MCF 10A (cell line): ENCODE results near the gene PAX1. TPM values are rescaled to one million over a fixed set of nuclear protein-coding genes. Genes with fewer than 3 reads are reported as not detected.

Experiments
- BruUV-seq: library from RNA; stranded (reverse); fragments of 400-500 nt; replicated peaks from 2 replicates; lab custom pipeline; 2021; lab: Mats Ljungman, UMichigan
- CTCF ChIA-PET: fragments of 300-600 bp; sonication (Branson Sonifier 250); formaldehyde crosslinking; extraction: SDS; loops from one replicate; lab custom pipeline; 2021; ENCODE audit warnings: antibody characterized with exemption, inconsistent platforms; lab: Yijun Ruan, JAX
- POLR2A ChIA-PET: fragments of 300-600, 350-650 bp; sonication (Branson Sonifier 250); formaldehyde crosslinking; extraction: SDS; loops from one replicate; lab custom pipeline; 2020; ENCODE audit warnings: antibody characterized with exemption, inconsistent platforms; lab: Yijun Ruan, JAX
- DNase-seq: peaks from one replicate; pipeline ENCODE4 v3.0.0-alpha.2; 2018; ENCODE audit not compliant: unreplicated experiment
- H3K27ac Mint-ChIP-seq: one replicate; pipeline ENCODE4 v1.8.0; 2022; ENCODE audit warnings: mild to moderate bottlenecking, low read depth, mixed read lengths; ENCODE audit not compliant: unreplicated experiment
- H3K27me3 Mint-ChIP-seq: one replicate; pipeline ENCODE4 v1.8.0; 2022; ENCODE audit warnings: mixed read lengths; ENCODE audit not compliant: insufficient read depth, unreplicated experiment
- H3K36me3 Mint-ChIP-seq: one replicate; pipeline ENCODE4 v1.8.0; 2022; ENCODE audit warnings: mild to moderate bottlenecking, moderate library complexity, mixed read lengths; ENCODE audit not compliant: insufficient read depth, unreplicated experiment
- H3K4me1 Mint-ChIP-seq: one replicate; pipeline ENCODE4 v1.8.0; 2022; ENCODE audit warnings: mixed read lengths; ENCODE audit not compliant: insufficient read depth, unreplicated experiment
- H3K4me3 Mint-ChIP-seq: one replicate; pipeline ENCODE4 v1.8.0; 2022; ENCODE audit warnings: mild to moderate bottlenecking, moderate library complexity, mixed read lengths; ENCODE audit not compliant: unreplicated experiment
- H3K9me3 Mint-ChIP-seq: one replicate; pipeline ENCODE4 v1.8.0; 2022; ENCODE audit warnings: mixed read lengths; ENCODE audit not compliant: unreplicated experiment
- CTCF ChIP-seq: fragments of 200-600 bp; IDR thresholded peaks from one replicate; pipeline ENCODE4 v1.8.0; 2022; ENCODE audit warnings: antibody characterized with exemption, mild to moderate bottlenecking; ENCODE audit not compliant: unreplicated experiment
- intact Hi-C: fragments of 100-400 bp; cut with micrococcal nuclease; formaldehyde crosslinking; loops from 2 replicates; pipeline ENCODE4 v1.14.1; 2022
- total RNA-seq: library from RNA; stranded (reverse); gene quantifications from 2 replicates; pipeline ENCODE4 v1.2.3, GENCODE V29; 2022

The PAX1 gene
- total RNA-seq, 1 experiment from 2014 or later: not detected

- Mint-ChIP-seq H3K4me1 (no peaks in the 10 kb centered on the region), H3K36me3 (no peaks in the 10 kb centered on the region), H3K27me3 (peaks cover 76% of the 10 kb centered on the region), H3K9me3 (no peaks in the 10 kb centered on the region), H3K27ac (no peak overlapping the region), H3K4me3 (no peak overlapping the region)
- TF ChIP-seq CTCF: no peak
- ChIA-PET POLR2A (interaction anchor here (1.0 kb wide), 1 partner anchor 12 kb away, joined by 5 read pairs; no protein-coding TSS in a partner anchor), CTCF (interaction anchor here (1.2 to 1.8 kb wide), 3 partner anchors 11 to 869 kb away, joined by 4 to 10 read pairs (median 5); no protein-coding TSS in a partner anchor)
- no peak for DNase-seq
- no TSS peak for BruUV-seq
- intact Hi-C loops: no loop called here
Measured at GRCh38 chr20:21706261-21707195, 1.1 kb downstream of the PAX1 start.

- CTCF ChIA-PET: interaction anchor here (1.3 to 1.8 kb wide), 2 partner anchors 10 to 12 kb away, joined by 5 to 10 read pairs; no protein-coding TSS in a partner anchor
- Mint-ChIP-seq H3K4me1 (no peaks in the 10 kb centered on the region), H3K4me3 (no peak overlapping the region), H3K36me3 (no peaks in the 10 kb centered on the region), H3K9me3 (no peaks in the 10 kb centered on the region), H3K27ac (no peak overlapping the region), H3K27me3 (peaks cover 74% of the 10 kb centered on the region)
- no TSS peak for BruUV-seq
- intact Hi-C loops: no loop called here
- no peak for TF ChIP-seq CTCF
- POLR2A ChIA-PET: no interaction called here
- DNase-seq: no peak
Measured at GRCh38 chr20:21707267-21707666, 1.8 kb downstream of the PAX1 start.

- no peak overlapping the region for H3K27ac Mint-ChIP-seq
- peaks cover 83% of the 10 kb centered on the region for H3K27me3 Mint-ChIP-seq
- no peak for DNase-seq
- ChIA-PET CTCF (interaction anchor here (0.5 to 1.8 kb wide), 5 partner anchors 9 to 397 kb away, joined by 3 to 10 read pairs (median 3); no protein-coding TSS in a partner anchor), POLR2A (interaction anchor here (0.6 kb wide), 1 partner anchor 543 kb away, joined by 4 read pairs; no protein-coding TSS in a partner anchor)
- no peaks in the 10 kb centered on the region for H3K4me1 Mint-ChIP-seq
- H3K9me3 Mint-ChIP-seq: no peaks in the 10 kb centered on the region
- H3K4me3 Mint-ChIP-seq: no peak overlapping the region
- TF ChIP-seq CTCF: no peak
- intact Hi-C loops: no loop called here
- no TSS peak for BruUV-seq
- no peaks in the 10 kb centered on the region for H3K36me3 Mint-ChIP-seq
Measured at GRCh38 chr20:21707999-21708737, 2.7 kb downstream of the PAX1 start.
